SH-SY5Y (cell line): Measurements from ENCODE around the gene HES6.

ENCODE experiments used
- GATA2 ChIP-seq: IDR thresholded peaks from 2 replicates; pipeline ENCODE4 v1.6.1; 2011; ENCODE audit warnings: mild to moderate bottlenecking, low read depth, low read length
- GATA3 ChIP-seq: IDR thresholded peaks from 2 replicates; pipeline ENCODE4 v1.6.1; 2011; ENCODE audit warnings: low read depth, mild to moderate bottlenecking, low read length, moderate library complexity

DNA sequence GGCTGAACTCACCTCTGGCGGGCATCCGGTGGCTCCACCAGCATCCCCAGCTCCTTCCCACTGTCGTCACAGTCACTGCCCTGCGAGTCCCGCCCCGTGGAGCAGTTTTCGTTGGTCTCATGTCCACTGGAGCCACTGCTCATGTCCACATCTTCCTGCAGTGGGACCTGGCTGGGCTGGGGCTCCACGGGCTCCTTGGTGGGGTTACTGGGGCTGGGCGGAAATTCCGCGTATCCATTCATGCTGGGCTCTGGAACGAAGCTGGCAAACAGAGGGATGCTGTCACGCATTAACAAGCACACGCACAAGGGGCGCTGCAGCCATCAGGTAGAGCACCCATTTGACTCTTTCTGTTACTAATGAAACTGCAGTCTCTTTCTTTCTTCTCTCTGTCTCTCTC is 37.9 kb upstream of the HES6 start:
- TF ChIP-seq GATA2 (no peak), GATA3 (no peak)
